ENCODE measurements around the gene SERTAD2. TPM values are rescaled to one million over a fixed set of nuclear protein-coding genes. Genes with fewer than 3 reads are reported as not detected.

The SERTAD2 gene
- polyA plus RNA-seq, 4 donors = 22.8 to 24.6 (median 23.3) TPM

- no peak for DNase-seq (ENCODE audit: low read depth in 4 of 4, low spot score in 2 of 4)
Measured at GRCh38 chr2:64650722-64651338, 2.9 kb downstream of the SERTAD2 start.

GRCh38 chr2:64650296-64650695 is 3.4 kb downstream of the SERTAD2 start:
- no peak for DNase-seq (ENCODE audit: low read depth in 4 of 4, low spot score in 2 of 4)

GRCh38 chr2:64649626-64650025 is 4.1 kb downstream of the SERTAD2 start:
- DNase-seq (ENCODE audit: low read depth in 4 of 4, low spot score in 2 of 4) = no peak

- no peak for DNase-seq (ENCODE audit: low read depth in 4 of 4, low spot score in 2 of 4)
Measured at GRCh38 chr2:64649013-64649484, 4.7 kb downstream of the SERTAD2 start.

GRCh38 chr2:64646007-64646880 is 7.5 kb downstream of the SERTAD2 start:
- peak in 1 of 4 donors; percentile 66 for DNase-seq (ENCODE audit: low read depth in 4 of 4, low spot score in 2 of 4)

- peak; percentile 84 to 92 (median 88) for DNase-seq (ENCODE audit: low read depth in 4 of 4, low spot score in 2 of 4)
Measured at GRCh38 chr2:64644458-64645382, 9.0 kb downstream of the SERTAD2 start.

GRCh38 chr2:64643838-64644457 is 9.8 kb downstream of the SERTAD2 start:
- no peak for DNase-seq (ENCODE audit: low read depth in 4 of 4, low spot score in 2 of 4)

GRCh38 chr2:64641599-64641998 is 12.1 kb downstream of the SERTAD2 start:
- no peak for DNase-seq (ENCODE audit: low read depth in 4 of 4, low spot score in 2 of 4)

GRCh38 chr2:64640153-64641044 is 13.3 kb downstream of the SERTAD2 start:
- no peak for DNase-seq (ENCODE audit: low read depth in 4 of 4, low spot score in 2 of 4)

GRCh38 chr2:64639691-64640090 is 14.0 kb downstream of the SERTAD2 start:
- no peak for DNase-seq (ENCODE audit: low read depth in 4 of 4, low spot score in 2 of 4)

GRCh38 chr2:64638502-64639120 is 15.1 kb downstream of the SERTAD2 start:
- DNase-seq (ENCODE audit: low read depth in 4 of 4, low spot score in 2 of 4) = no peak

- DNase-seq (ENCODE audit: low read depth in 4 of 4, low spot score in 2 of 4) = no peak
Measured at GRCh38 chr2:64637931-64638330, 15.8 kb downstream of the SERTAD2 start.

GRCh38 chr2:64637000-64637635 is 16.6 kb downstream of the SERTAD2 start:
- no peak for DNase-seq (ENCODE audit: low read depth in 4 of 4, low spot score in 2 of 4)

GRCh38 chr2:64635976-64636911 is 17.5 kb downstream of the SERTAD2 start:
- no peak for DNase-seq (ENCODE audit: low read depth in 4 of 4, low spot score in 2 of 4)

GRCh38 chr2:64634345-64635267 is 19.1 kb downstream of the SERTAD2 start:
- DNase-seq (ENCODE audit: low read depth in 4 of 4, low spot score in 2 of 4) = no peak

Data from left renal cortex interstitium (tissue), 4 donors.